H1 (cell line): ENCODE data around the gene ANKS1A.

Experiments
- ATF2 ChIP-seq: IDR thresholded peaks from 2 replicates; pipeline ENCODE4 v1.6.1; 2012; ENCODE audit warnings: low read length, inconsistent platforms
- BCL11A ChIP-seq, 2 experiments: IDR thresholded peaks; one replicate each; pipeline ENCODE4 v1.6.1; 2011; ENCODE audit warnings: low read depth in 2 of 2, low read length in 2 of 2, mild to moderate bottlenecking in 2 of 2
- CBX5 ChIP-seq: fragments of 300-800, 300-1000 bp; sonication (generic); IDR thresholded peaks from 2 replicates; pipeline ENCODE4 v1.7.1; 2016; ENCODE audit warnings: antibody characterized with exemption, low read length, low read depth
- EP300 ChIP-seq, 2 experiments: IDR thresholded peaks; 1 replicate in 1 of 2; 2 replicates in 1 of 2; pipeline ENCODE4 v1.6.1; 2011 to 2012; ENCODE audit warnings: low read depth in 2 of 2, low read length in 2 of 2, mild to moderate bottlenecking in 2 of 2, borderline replicate concordance in 1 of 2, inconsistent platforms in 1 of 2, moderate library complexity in 1 of 2
- NANOG ChIP-seq: IDR thresholded peaks from 2 replicates; pipeline ENCODE4 v1.6.1; 2011; ENCODE audit warnings: low read length, low read depth, mild to moderate bottlenecking, inconsistent platforms; ENCODE audit not compliant: insufficient read depth, poor library complexity, severe bottlenecking
- NRF1 ChIP-seq: IDR thresholded peaks from 2 replicates; pipeline ENCODE4 v1.6.1; 2011; ENCODE audit warnings: mild to moderate bottlenecking, low read depth, low read length, improper control_type of control experiment
- POLR2A ChIP-seq, 2 experiments: IDR thresholded peaks; 1 replicate in 1 of 2; 2 replicates in 1 of 2; pipeline ENCODE4 v1.6.1; 2011; ENCODE audit warnings: low read depth in 2 of 2, low read length in 2 of 2, mild to moderate bottlenecking in 2 of 2; ENCODE audit errors: control extremely low read depth in 1 of 2
- POLR2AphosphoS5 ChIP-seq: IDR thresholded peaks from 2 replicates; pipeline ENCODE4 v1.6.1; 2011; ENCODE audit warnings: low read depth, low read length
- RAD21 ChIP-seq, 2 experiments: IDR thresholded peaks in 1 of 2; conservative IDR thresholded peaks in 1 of 2; 2 replicates each; pipeline ENCODE4 v1.6.1; 2011; ENCODE audit warnings: low read depth in 2 of 2, low read length in 2 of 2, improper control_type of control experiment in 1 of 2, inconsistent platforms in 1 of 2, mild to moderate bottlenecking in 1 of 2, moderate library complexity in 1 of 2
- RFX5 ChIP-seq: IDR thresholded peaks from 2 replicates; pipeline ENCODE4 v1.6.1; 2011; ENCODE audit warnings: low read depth, low read length, improper control_type of control experiment, borderline replicate concordance
- TAF1 ChIP-seq: IDR thresholded peaks from 2 replicates; pipeline ENCODE4 v1.6.1; 2011; ENCODE audit warnings: mild to moderate bottlenecking, low read depth, low read length
- TBP ChIP-seq: IDR thresholded peaks from 2 replicates; pipeline ENCODE4 v1.6.1; 2011; ENCODE audit warnings: low read depth, low read length, improper control_type of control experiment
- ZNF274 ChIP-seq: IDR thresholded peaks from 2 replicates; pipeline ENCODE4 v1.7.0; 2012; ENCODE audit warnings: low read length, borderline replicate concordance; ENCODE audit errors: extremely low read depth
- TF ChIP-seq, protein P1 (sequence below), 3 experiments: IDR thresholded peaks; 1 replicate in 2 of 3; 2 replicates in 1 of 3; pipeline versions ENCODE4 v1.5.1 to v1.6.1; 2011; ENCODE audit warnings: low read length in 3 of 3, mild to moderate bottlenecking in 3 of 3, inconsistent platforms in 2 of 3, low read depth in 1 of 3, moderate library complexity in 1 of 3; ENCODE audit not compliant: insufficient read depth in 1 of 3; ENCODE audit errors: control extremely low read depth in 1 of 3

DNA sequence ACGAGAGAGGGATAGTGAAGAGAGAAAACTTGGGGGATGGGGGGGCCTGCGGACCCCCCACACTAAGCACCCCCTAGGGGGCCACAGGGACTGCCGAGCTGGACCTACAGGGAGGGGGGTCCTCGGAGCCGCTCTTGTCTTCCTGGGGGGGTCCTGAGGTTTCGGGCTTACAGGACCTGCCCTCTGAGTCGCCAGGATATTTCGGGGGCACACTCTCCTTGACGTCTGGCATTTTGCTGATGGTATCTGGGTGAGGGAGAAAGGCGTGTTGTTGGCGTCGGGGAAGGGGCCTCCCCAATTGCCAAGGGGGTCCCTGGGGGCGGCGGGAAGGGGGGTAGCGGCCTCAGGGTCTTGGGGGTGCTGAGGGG is 251.6 kb downstream of the ANKS1A start:
- TF ChIP-seq POLR2A (IDR thresholded peaks at IDR 0.05; ENCODE audit: control extremely low read depth in 1 of 2, low read depth in 2 of 2, low read length in 2 of 2) (no peak), TBP (no peak), RAD21 (IDR thresholded peaks at IDR 0.05 in 1 of 2, conservative IDR thresholded peaks at IDR 0.05 in 1 of 2; ENCODE audit: low read depth in 2 of 2, low read length in 2 of 2) (no peak), ZNF274 (no peak), TAF1 (no peak), EP300 (IDR thresholded peaks at IDR 0.05; ENCODE audit: borderline replicate concordance in 1 of 2, low read depth in 2 of 2, low read length in 2 of 2) (no peak), POLR2AphosphoS5 (no peak), RFX5 (no peak), NRF1 (no peak), ATF2 (no peak), NANOG (no peak), CBX5 (no peak), BCL11A (IDR thresholded peaks at IDR 0.05; ENCODE audit: low read depth in 2 of 2, low read length in 2 of 2) (no peak)
- TF ChIP-seq, protein P1, sequence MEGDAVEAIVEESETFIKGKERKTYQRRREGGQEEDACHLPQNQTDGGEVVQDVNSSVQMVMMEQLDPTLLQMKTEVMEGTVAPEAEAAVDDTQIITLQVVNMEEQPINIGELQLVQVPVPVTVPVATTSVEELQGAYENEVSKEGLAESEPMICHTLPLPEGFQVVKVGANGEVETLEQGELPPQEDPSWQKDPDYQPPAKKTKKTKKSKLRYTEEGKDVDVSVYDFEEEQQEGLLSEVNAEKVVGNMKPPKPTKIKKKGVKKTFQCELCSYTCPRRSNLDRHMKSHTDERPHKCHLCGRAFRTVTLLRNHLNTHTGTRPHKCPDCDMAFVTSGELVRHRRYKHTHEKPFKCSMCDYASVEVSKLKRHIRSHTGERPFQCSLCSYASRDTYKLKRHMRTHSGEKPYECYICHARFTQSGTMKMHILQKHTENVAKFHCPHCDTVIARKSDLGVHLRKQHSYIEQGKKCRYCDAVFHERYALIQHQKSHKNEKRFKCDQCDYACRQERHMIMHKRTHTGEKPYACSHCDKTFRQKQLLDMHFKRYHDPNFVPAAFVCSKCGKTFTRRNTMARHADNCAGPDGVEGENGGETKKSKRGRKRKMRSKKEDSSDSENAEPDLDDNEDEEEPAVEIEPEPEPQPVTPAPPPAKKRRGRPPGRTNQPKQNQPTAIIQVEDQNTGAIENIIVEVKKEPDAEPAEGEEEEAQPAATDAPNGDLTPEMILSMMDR (IDR thresholded peaks at IDR 0.05; ENCODE audit: control extremely low read depth in 1 of 3, insufficient read depth in 1 of 3, low read depth in 1 of 3, low read length in 3 of 3) = no peak
